Adipocyte (in vitro differentiated cells): Measurements from ENCODE around the gene ONECUT2.

Experiments
- DNase-seq: peaks from one replicate; pipeline ENCODE4 v3.0.0-alpha.2; 2015; ENCODE audit warnings: low read depth
- H3K27me3 ChIP-seq: replicated peaks from 2 replicates; pipeline ENCODE4 v1.7.0; 2013; ENCODE audit warnings: mild to moderate bottlenecking, low read length, moderate library complexity; ENCODE audit not compliant: control insufficient read depth, insufficient read depth
- H3K36me3 ChIP-seq: 2 replicates; pipeline ENCODE4 v1.7.0; 2013; ENCODE audit warnings: low read length, mild to moderate bottlenecking, moderate library complexity; ENCODE audit not compliant: control insufficient read depth, insufficient read depth, severe bottlenecking
- H3K4me1 ChIP-seq: 2 replicates; pipeline ENCODE4 v1.7.0; 2013; ENCODE audit warnings: mild to moderate bottlenecking, low read length, moderate library complexity; ENCODE audit not compliant: control insufficient read depth, insufficient read depth
- H3K4me3 ChIP-seq: 2 replicates; pipeline ENCODE4 v1.7.0; 2013; ENCODE audit warnings: mild to moderate bottlenecking, low read length, moderate library complexity
- H3K9ac ChIP-seq: 2 replicates; pipeline ENCODE4 v1.7.0; 2013; ENCODE audit warnings: mild to moderate bottlenecking, low read length, moderate library complexity
- H3K9me3 ChIP-seq: 2 replicates; pipeline ENCODE4 v1.7.0; 2013; ENCODE audit warnings: mild to moderate bottlenecking, low read length, moderate library complexity; ENCODE audit not compliant: control insufficient read depth

The ONECUT2 gene

DNA sequence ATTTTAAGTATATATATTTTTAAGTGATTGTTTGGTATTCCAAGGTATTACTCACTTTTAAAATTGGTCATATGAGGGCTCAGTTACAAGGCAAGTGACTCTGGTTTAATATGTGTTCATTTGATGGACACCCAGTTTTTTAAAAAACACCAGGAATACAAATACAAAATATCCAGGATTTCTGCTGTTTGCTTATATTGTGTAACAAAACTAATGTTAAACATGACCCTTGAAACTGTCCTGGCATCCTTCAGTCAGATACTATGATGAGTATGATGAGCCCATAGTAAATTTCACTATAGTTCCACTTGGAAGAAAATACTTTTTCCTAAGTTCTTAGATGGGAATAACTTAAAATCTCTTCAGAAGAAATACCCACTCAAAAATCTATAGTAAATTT is 11.4 kb upstream of the ONECUT2 start:
- Histone ChIP-seq H3K4me1 (no peaks in the 10 kb centered on the region), H3K36me3 (no peaks in the 10 kb centered on the region), H3K9me3 (peaks cover 22% of the 10 kb centered on the region), H3K27me3 (peaks cover 32% of the 10 kb centered on the region), H3K4me3 (no peak overlapping the region), H3K9ac (no peak overlapping the region)
- DNase-seq, result no peak

DNA sequence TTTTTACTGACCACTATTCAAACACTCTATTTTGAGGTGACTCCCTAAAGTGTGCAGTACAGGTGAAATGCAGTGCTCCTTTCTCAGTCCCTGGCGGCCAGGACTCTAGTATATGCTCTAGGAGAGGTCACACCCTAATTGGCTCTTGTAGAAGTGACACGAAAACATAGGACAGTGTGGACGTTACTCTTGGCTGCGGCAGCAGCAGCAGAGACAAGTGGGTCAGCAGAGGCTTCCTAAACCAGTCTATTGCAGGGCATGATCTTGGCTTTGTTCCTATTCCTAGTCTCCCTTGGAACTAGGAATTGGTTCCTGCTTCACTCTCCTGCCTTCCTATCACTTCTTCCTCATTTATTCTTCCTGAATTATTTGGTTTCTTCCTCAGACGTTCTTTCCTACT is 10.1 kb upstream of the ONECUT2 start:
- Histone ChIP-seq H3K36me3 (no peaks in the 10 kb centered on the region), H3K9me3 (peaks cover 26% of the 10 kb centered on the region), H3K27me3 (peaks cover 45% of the 10 kb centered on the region), H3K4me3 (no peak overlapping the region), H3K4me1 (no peaks in the 10 kb centered on the region), H3K9ac (no peak overlapping the region)
- DNase-seq, result no peak

- no peak overlapping the region for H3K9ac ChIP-seq
- H3K36me3 ChIP-seq, result no peaks in the 10 kb centered on the region
- peaks cover 56% of the 10 kb centered on the region for H3K27me3 ChIP-seq
- no peak for DNase-seq
- H3K4me3 ChIP-seq, result no peak overlapping the region
- no peaks in the 10 kb centered on the region for H3K4me1 ChIP-seq
- H3K9me3 ChIP-seq, result peaks cover 28% of the 10 kb centered on the region
Measured at GRCh38 chr18:57426187-57426586, 9.0 kb upstream of the ONECUT2 start.

GRCh38 chr18:57427429-57428201 is 7.6 kb upstream of the ONECUT2 start:
- H3K36me3 ChIP-seq, result no peaks in the 10 kb centered on the region
- H3K27me3 ChIP-seq, result peaks cover 70% of the 10 kb centered on the region
- H3K9ac ChIP-seq, result no peak overlapping the region
- peaks cover 27% of the 10 kb centered on the region for H3K9me3 ChIP-seq
- H3K4me3 ChIP-seq, result no peak overlapping the region
- H3K4me1 ChIP-seq, result no peaks in the 10 kb centered on the region
- no peak for DNase-seq

- peaks cover 27% of the 10 kb centered on the region for H3K9me3 ChIP-seq
- H3K4me1 ChIP-seq, result no peaks in the 10 kb centered on the region
- no peak overlapping the region for H3K4me3 ChIP-seq
- no peaks in the 10 kb centered on the region for H3K36me3 ChIP-seq
- H3K9ac ChIP-seq, result no peak overlapping the region
- DNase-seq, result no peak
- peaks cover 79% of the 10 kb centered on the region for H3K27me3 ChIP-seq
Measured at GRCh38 chr18:57428221-57429150, 6.7 kb upstream of the ONECUT2 start.

GRCh38 chr18:57429167-57430078 is 5.8 kb upstream of the ONECUT2 start:
- Histone ChIP-seq H3K27me3 (peaks cover 88% of the 10 kb centered on the region), H3K9me3 (peaks cover 27% of the 10 kb centered on the region), H3K9ac (no peak overlapping the region), H3K4me3 (peak overlapping the region; percentile 8), H3K36me3 (no peaks in the 10 kb centered on the region), H3K4me1 (no peaks in the 10 kb centered on the region)
- no peak for DNase-seq

DNA sequence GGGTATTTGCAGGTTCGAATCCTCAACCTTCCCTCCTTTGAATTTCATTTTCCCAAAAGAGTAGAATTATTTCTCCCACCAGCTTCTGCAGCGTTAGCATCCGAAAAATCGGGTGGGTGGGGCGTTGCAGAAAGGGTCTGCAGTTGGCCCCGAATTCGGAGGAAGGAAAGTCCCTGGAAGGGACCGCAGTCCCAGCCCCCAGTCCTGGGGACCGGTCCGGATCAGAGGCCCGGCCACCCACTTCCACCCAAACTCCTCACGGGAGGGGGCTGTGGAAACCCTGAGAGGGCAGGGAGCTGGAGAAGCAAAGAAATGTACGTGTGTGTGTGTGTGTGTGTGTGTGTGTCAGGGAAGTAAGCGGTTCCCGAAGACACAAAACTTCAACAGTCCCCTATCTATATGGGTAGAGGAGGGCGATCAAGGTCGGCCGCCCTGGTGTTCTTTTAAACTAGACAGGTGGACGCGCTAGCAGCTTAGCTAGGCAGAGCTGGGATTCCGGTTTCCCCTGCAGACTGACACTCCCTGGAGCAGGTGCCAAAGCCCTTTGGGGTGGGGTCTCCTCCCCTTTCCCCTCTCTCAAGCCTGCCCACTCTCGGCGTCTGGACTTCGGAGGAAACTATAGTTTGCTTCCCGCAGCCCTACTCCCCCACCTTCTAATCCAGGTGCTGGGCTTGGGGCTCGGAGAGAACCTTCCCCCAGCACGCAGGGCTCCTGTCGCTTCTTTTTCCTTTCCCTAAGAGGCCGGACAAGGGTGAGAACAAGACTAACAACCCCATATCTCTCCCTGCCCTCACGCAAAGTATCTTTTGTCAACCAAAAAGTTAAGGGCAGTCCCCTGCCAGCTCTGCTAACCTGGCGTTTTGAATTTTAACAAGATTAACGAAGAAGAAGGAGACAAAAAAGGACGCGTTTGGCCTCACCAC is 4.8 kb upstream of the ONECUT2 start:
- H3K4me1 ChIP-seq, result peaks cover 5% of the 10 kb centered on the region
- H3K9ac ChIP-seq, result no peak overlapping the region
- peaks cover 32% of the 10 kb centered on the region for H3K9me3 ChIP-seq
- peaks cover 85% of the 10 kb centered on the region for H3K27me3 ChIP-seq
- no peaks in the 10 kb centered on the region for H3K36me3 ChIP-seq
- H3K4me3 ChIP-seq, result peak overlapping the region; percentile 8
- no peak for DNase-seq

DNA sequence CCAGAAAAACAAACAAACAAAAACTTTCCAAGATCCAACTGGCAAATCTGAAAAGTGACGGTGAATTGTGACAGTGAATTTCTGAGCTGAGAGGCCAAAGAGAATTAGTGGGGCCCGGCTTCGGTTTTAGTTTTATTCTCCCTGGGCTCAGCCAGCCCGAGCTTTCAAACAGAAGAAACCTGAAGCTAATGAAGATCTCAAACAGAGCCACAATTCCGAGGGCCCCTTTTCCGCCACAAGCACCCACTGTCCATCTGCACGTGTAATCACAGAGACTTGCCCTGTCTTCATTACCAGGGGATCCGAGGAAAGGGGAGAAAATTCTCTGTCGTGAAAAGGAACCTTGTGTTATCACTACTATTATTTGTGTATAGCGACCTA is 4.2 kb upstream of the ONECUT2 start:
- DNase-seq, result no peak
- Histone ChIP-seq H3K36me3 (no peaks in the 10 kb centered on the region), H3K27me3 (peaks cover 87% of the 10 kb centered on the region), H3K9ac (no peak overlapping the region), H3K9me3 (peaks cover 32% of the 10 kb centered on the region), H3K4me1 (peaks cover 5% of the 10 kb centered on the region), H3K4me3 (no peak overlapping the region)

DNA sequence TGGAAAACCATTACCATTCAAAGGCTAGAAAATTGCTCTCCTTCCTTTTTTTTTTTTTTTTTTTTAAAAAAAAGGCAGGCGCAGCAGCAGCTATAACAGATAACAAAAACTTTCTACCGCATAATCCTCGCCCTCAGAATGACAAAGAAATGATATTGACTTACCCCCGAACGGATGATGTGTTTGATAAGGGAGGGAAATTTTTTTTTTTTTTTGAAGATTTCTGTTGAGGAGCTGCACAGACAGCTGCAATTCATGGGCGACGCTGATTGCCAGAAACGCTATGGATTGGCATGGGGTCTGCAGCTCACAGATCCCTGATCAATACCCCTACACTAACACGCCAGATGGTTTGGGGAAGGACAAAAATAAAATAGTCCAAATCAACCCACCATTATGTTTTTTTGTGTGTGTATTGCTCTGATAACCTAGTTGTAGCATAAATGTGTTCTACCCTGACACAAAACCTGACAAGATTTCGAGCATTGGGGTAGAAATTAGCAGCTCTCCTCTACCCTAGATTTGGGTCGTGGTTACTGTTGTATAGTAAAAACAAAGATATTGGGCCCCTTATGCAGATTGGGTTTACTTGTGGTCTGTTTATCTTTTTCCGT is 3.6 kb upstream of the ONECUT2 start:
- no peaks in the 10 kb centered on the region for H3K36me3 ChIP-seq
- no peak overlapping the region for H3K4me3 ChIP-seq
- H3K27me3 ChIP-seq, result peaks cover 87% of the 10 kb centered on the region
- H3K9ac ChIP-seq, result no peak overlapping the region
- peaks cover 5% of the 10 kb centered on the region for H3K4me1 ChIP-seq
- H3K9me3 ChIP-seq, result peaks cover 31% of the 10 kb centered on the region
- DNase-seq, result no peak

DNA sequence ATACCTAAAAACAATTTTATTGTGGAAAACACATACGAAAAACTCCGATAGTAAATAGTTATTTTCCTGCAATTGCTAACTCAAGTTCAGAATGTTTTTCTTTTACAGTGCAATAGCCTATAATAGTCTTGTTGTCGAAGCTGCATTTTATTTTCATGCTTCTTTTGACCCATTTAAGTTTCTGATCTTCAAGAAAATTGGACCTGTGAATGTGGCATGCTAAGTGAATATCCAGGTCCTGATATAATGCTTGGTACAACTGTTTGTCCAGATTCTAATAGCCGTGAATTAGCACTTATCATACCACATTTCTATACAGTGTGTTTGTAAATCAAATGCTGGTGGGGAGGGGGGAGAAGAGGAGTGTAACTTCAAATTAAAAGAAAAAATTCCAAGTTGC is 3.0 kb upstream of the ONECUT2 start:
- no peaks in the 10 kb centered on the region for H3K36me3 ChIP-seq
- H3K27me3 ChIP-seq, result peaks cover 86% of the 10 kb centered on the region
- peaks cover 27% of the 10 kb centered on the region for H3K9me3 ChIP-seq
- no peak overlapping the region for H3K4me3 ChIP-seq
- peaks cover 5% of the 10 kb centered on the region for H3K4me1 ChIP-seq
- no peak overlapping the region for H3K9ac ChIP-seq
- no peak for DNase-seq
